Measurements from ENCODE around the gene ATF5. TPM values are rescaled to one million over a fixed set of nuclear protein-coding genes. Genes with fewer than 3 reads are reported as not detected.

ATF5 gene
- total RNA-seq, 1 donor from 2014 or later: 35.5 TPM

DNA sequence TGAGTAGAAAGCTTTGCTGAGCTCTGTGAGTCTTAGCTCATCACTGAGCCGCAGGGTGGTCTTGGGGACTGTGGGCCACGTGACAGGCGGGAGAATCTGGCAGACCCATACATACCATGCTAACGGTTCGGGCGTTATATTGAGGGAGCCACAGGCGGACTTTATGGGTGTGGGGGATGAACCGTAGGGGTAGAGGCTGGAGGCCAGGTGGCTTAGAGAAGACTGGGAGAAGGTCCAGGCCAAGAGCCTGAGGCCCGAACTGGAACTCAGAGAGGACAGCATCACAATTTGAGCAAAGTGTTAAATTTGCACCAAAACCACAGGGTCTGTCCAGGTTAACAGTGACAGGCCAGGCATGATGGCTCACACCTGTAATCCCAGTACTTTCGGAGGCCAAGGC, 15.3 kb upstream of the ATF5 start:
- Mint-ChIP-seq H3K36me3 (ENCODE audit: low read depth, unreplicated experiment) (peaks cover 28% of the 10 kb centered on the region), H3K4me1 (ENCODE audit: low read depth, unreplicated experiment) (peaks cover 10% of the 10 kb centered on the region), H3K27me3 (ENCODE audit: low read depth, unreplicated experiment) (no peaks in the 10 kb centered on the region), H3K27ac (ENCODE audit: unreplicated experiment) (no peak overlapping the region), H3K9me3 (ENCODE audit: unreplicated experiment) (no peaks in the 10 kb centered on the region), H3K4me3 (ENCODE audit: unreplicated experiment) (no peak overlapping the region)
- Histone ChIP-seq H3K4me2 (ENCODE audit: low read length) (no peak overlapping the region), H3K27me3 (ENCODE audit: insufficient read depth, low read length) (no peaks in the 10 kb centered on the region), H3K36me3 (ENCODE audit: insufficient read depth, low read length) (peaks cover 14% of the 10 kb centered on the region), H3K9me3 (ENCODE audit: insufficient read depth, low read depth, low read length) (no peaks in the 10 kb centered on the region), H3K79me2 (ENCODE audit: insufficient read depth, low read length) (peaks cover 67% of the 10 kb centered on the region), H3K4me1 (ENCODE audit: insufficient read depth, low read length) (no peaks in the 10 kb centered on the region), H2AFZ (ENCODE audit: low read depth, low read length) (no peak overlapping the region), H3K27ac (ENCODE audit: low read depth, low read length) (no peak overlapping the region), H3K9ac (ENCODE audit: low read length) (no peak overlapping the region), H4K20me1 (ENCODE audit: insufficient read depth, low read length) (peaks cover 74% of the 10 kb centered on the region), H3K4me3 (ENCODE audit: insufficient read depth, low read depth, low read length) (no peak overlapping the region)
- DNase-seq (ENCODE audit: low read depth): no peak
- TF ChIP-seq, protein P1, sequence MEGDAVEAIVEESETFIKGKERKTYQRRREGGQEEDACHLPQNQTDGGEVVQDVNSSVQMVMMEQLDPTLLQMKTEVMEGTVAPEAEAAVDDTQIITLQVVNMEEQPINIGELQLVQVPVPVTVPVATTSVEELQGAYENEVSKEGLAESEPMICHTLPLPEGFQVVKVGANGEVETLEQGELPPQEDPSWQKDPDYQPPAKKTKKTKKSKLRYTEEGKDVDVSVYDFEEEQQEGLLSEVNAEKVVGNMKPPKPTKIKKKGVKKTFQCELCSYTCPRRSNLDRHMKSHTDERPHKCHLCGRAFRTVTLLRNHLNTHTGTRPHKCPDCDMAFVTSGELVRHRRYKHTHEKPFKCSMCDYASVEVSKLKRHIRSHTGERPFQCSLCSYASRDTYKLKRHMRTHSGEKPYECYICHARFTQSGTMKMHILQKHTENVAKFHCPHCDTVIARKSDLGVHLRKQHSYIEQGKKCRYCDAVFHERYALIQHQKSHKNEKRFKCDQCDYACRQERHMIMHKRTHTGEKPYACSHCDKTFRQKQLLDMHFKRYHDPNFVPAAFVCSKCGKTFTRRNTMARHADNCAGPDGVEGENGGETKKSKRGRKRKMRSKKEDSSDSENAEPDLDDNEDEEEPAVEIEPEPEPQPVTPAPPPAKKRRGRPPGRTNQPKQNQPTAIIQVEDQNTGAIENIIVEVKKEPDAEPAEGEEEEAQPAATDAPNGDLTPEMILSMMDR (IDR thresholded peaks at IDR 0.05; ENCODE audit: insufficient read depth, low read depth, low read length): no peak
- no peak for TF ChIP-seq EZH2 (IDR thresholded peaks at IDR 0.05; ENCODE audit: insufficient read depth, low read length)
- FAIRE-seq: no peak

DNA sequence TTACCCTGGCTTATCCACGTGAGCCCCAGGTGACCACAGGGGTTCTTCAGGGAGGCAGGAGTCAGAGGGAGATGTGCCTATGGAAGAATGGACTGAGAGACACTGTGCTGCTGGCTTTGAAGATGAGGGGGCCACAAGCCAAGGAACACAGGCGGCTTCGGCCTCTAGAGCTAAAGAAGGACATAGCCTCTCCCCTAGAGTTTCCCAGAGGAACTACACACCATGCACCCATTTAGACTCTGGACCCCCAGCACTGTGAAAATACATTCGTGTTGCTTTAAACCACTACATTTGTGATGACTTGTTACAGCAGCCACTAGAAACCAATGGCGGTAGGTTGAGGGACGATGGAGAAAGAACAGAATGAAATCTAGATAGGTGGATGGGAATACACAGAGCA, 13.7 kb upstream of the ATF5 start:
- H3K9me3 Mint-ChIP-seq (ENCODE audit: unreplicated experiment): no peaks in the 10 kb centered on the region
- FAIRE-seq: no peak

More for the DNA sequence above, 13.7 kb upstream of the ATF5 start:
- Mint-ChIP-seq H3K27me3 (ENCODE audit: low read depth, unreplicated experiment) (no peaks in the 10 kb centered on the region), H3K4me1 (ENCODE audit: low read depth, unreplicated experiment) (peaks cover 10% of the 10 kb centered on the region), H3K36me3 (ENCODE audit: low read depth, unreplicated experiment) (peaks cover 25% of the 10 kb centered on the region), H3K4me3 (ENCODE audit: unreplicated experiment) (no peak overlapping the region), H3K27ac (ENCODE audit: unreplicated experiment) (no peak overlapping the region)
- no peak overlapping the region for H3K4me3 ChIP-seq (ENCODE audit: insufficient read depth, low read depth, low read length)
- H2AFZ ChIP-seq (ENCODE audit: low read depth, low read length): no peak overlapping the region
- no peaks in the 10 kb centered on the region for H3K4me1 ChIP-seq (ENCODE audit: insufficient read depth, low read length)
- H3K4me2 ChIP-seq (ENCODE audit: low read length): no peak overlapping the region
- peaks cover 81% of the 10 kb centered on the region for H3K79me2 ChIP-seq (ENCODE audit: insufficient read depth, low read length)
- no peak overlapping the region for H3K27ac ChIP-seq (ENCODE audit: low read depth, low read length)
- peaks cover 9% of the 10 kb centered on the region for H3K36me3 ChIP-seq (ENCODE audit: insufficient read depth, low read length)
- H4K20me1 ChIP-seq (ENCODE audit: insufficient read depth, low read length): peaks cover 73% of the 10 kb centered on the region
- no peak for DNase-seq (ENCODE audit: low read depth)
- no peaks in the 10 kb centered on the region for H3K27me3 ChIP-seq (ENCODE audit: insufficient read depth, low read length)
- no peak overlapping the region for H3K9ac ChIP-seq (ENCODE audit: low read length)
- no peaks in the 10 kb centered on the region for H3K9me3 ChIP-seq (ENCODE audit: insufficient read depth, low read depth, low read length)
- TF ChIP-seq, protein P1 (IDR thresholded peaks at IDR 0.05; ENCODE audit: insufficient read depth, low read depth, low read length): no peak

Data from astrocyte (in vitro differentiated cells and primary cell).